Umbilical cord (tissue), 2 donors: Measurements from ENCODE around the gene AOPEP. TPM values are rescaled to one million over a fixed set of nuclear protein-coding genes. Genes with fewer than 3 reads are reported as not detected.
"Not testable (repeated sequence)": the region's sequence is repeated elsewhere in the genome, so short reads cannot be mapped to it uniquely, and the experiment has no call there.

Source experiments
- DNase-seq: peaks from one replicate; pipeline ENCODE4 v3.0.0-alpha.2; 2015; ENCODE audit warnings: low spot score
- total RNA-seq: library from RNA; depleted of rRNA; stranded (reverse); fragments of >200 nt; gene quantifications from one replicate; pipeline ENCODE4 v1.2.3, GENCODE V29; 2014; ENCODE audit warnings: low replicate concordance; ENCODE audit not compliant: insufficient read depth

The AOPEP gene
- total RNA-seq, 1 donor from 2014 or later = 297 TPM

- no peak for DNase-seq
Measured at GRCh38 chr9:94846739-94847138, 120.2 kb downstream of the AOPEP start.

GRCh38 chr9:94847486-94847885 is 121.0 kb downstream of the AOPEP start:
- DNase-seq = no peak

- not testable (repeated sequence) for DNase-seq
Measured at GRCh38 chr9:94848791-94849190, 122.3 kb downstream of the AOPEP start.

- no peak for DNase-seq
Measured at GRCh38 chr9:94850540-94851434, 124.3 kb downstream of the AOPEP start.

- DNase-seq = no peak
Measured at GRCh38 chr9:94851467-94851866, 125.0 kb downstream of the AOPEP start.

GRCh38 chr9:94851892-94852291 is 125.4 kb downstream of the AOPEP start:
- no peak for DNase-seq

GRCh38 chr9:94852373-94852772 is 125.9 kb downstream of the AOPEP start:
- DNase-seq = no peak

GRCh38 chr9:94853887-94854286 is 127.4 kb downstream of the AOPEP start:
- no peak for DNase-seq

GRCh38 chr9:94855903-94856302 is 129.4 kb downstream of the AOPEP start:
- no peak for DNase-seq

GRCh38 chr9:94857791-94858190 is 131.3 kb downstream of the AOPEP start:
- DNase-seq = no peak

- DNase-seq = no peak
Measured at GRCh38 chr9:94859226-94859625, 132.7 kb downstream of the AOPEP start.

GRCh38 chr9:94859891-94860290 is 133.4 kb downstream of the AOPEP start:
- DNase-seq = no peak

- no peak for DNase-seq
Measured at GRCh38 chr9:94860678-94861588, 134.4 kb downstream of the AOPEP start.

GRCh38 chr9:94861589-94862272 is 135.2 kb downstream of the AOPEP start:
- DNase-seq = no peak

GRCh38 chr9:94864196-94864595 is 137.7 kb downstream of the AOPEP start:
- peak; percentile 61 for DNase-seq

GRCh38 chr9:94864862-94865509 is 138.5 kb downstream of the AOPEP start:
- no peak for DNase-seq

GRCh38 chr9:94865582-94866452 is 139.3 kb downstream of the AOPEP start:
- peak; percentile 66 for DNase-seq

- DNase-seq = no peak
Measured at GRCh38 chr9:94866770-94867169, 140.3 kb downstream of the AOPEP start.

- peak; percentile 81 for DNase-seq
Measured at GRCh38 chr9:94867281-94867841, 140.9 kb downstream of the AOPEP start.

GRCh38 chr9:94867842-94868312 is 141.4 kb downstream of the AOPEP start:
- peak; percentile 73 for DNase-seq
